Neural cell (in vitro differentiated cells): ENCODE data around the gene EVI2A.

Experiments
- CTCF ChIP-seq: fragments of 450-650 bp; IDR thresholded peaks from 2 replicates; pipeline ENCODE4 v1.5.1; 2014; ENCODE audit warnings: antibody characterized with exemption, mild to moderate bottlenecking, moderate library complexity; ENCODE audit not compliant: poor library complexity, severe bottlenecking
- EP300 ChIP-seq: fragments of 450-650 bp; conservative IDR thresholded peaks from 2 replicates; pipeline ENCODE4 v1.6.1; 2014; ENCODE audit warnings: antibody characterized with exemption, mild to moderate bottlenecking, moderate library complexity; ENCODE audit not compliant: poor library complexity, severe bottlenecking
- POLR2AphosphoS5 ChIP-seq: IDR thresholded peaks from 2 replicates; pipeline ENCODE4 v1.6.1; 2012

GRCh38 chr17:31369266-31369665 lies 47.8 kb upstream of the EVI2A start:
- TF ChIP-seq CTCF (no peak), EP300 (no peak), POLR2AphosphoS5 (no peak)
